SW 1271 (cell line): Measurements from ENCODE around the gene ACOT11.

Source experiments
- DNase-seq, 2 experiments: peaks; one replicate each; lab custom pipeline; 2025; lab: John Stamatoyannopoulos, UW

The ACOT11 gene

GRCh38 chr1:54645806-54646676, 98.0 kb downstream of the ACOT11 start:
- no peak for DNase-seq

DNA sequence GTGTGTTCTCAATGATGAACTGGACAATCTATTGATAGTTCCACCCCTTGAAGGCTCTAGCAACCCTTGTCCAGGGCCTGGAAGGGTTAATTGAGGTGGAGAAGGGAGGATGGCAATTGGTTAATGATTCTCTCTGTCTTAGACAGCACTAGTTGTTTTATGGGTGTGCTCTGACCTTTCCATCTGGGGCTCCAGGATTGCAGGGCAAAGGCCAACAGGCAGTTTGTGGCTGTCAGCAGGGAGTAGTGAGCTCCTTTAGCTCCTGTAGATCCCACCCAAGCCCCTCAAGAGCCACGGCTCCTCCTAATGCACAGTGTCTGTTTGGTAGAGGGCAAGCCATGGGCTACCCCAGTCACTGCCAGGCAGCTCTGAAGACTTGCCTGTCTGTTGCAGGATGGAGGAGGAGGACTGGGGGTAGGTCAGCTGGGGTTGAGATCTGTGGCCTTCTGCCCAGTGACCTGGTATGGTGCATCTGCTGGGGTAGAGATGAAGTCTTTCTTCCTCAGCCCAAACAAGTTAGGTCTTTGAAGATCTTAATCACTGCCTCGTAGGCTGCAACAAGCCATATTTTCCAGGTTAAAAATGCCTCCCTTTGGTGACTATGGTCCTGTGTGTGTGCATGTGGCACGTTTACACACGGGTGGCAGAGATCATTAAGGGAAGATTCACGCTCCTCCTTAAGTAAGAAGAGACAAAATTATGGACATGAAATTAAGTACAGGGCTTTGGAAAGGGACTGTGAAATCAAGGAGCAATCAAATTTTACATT, 101.3 kb downstream of the ACOT11 start:
- DNase-seq = no peak

DNA sequence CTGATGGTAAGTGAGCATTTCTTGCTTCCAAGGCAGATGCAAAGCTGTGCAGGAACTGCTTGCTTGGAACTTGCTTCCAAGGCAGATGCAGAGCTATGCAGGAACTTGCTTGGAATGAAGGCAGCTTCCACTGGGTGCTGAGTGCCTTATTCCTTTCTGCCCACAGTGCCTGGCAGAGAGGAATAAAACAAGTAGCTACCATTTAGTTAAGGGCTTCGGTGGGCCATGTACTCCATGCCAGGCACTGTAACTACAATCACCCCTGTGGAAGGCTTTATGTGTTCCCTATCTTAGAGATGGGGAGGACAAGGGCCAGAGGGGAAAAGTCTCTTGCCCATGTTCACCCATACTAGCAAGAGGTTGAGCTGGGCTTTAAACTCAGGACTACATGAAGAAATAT, 101.9 kb downstream of the ACOT11 start:
- no peak for DNase-seq

GRCh38 chr1:54650417-54650816, 102.4 kb downstream of the ACOT11 start:
- DNase-seq = no peak

DNA sequence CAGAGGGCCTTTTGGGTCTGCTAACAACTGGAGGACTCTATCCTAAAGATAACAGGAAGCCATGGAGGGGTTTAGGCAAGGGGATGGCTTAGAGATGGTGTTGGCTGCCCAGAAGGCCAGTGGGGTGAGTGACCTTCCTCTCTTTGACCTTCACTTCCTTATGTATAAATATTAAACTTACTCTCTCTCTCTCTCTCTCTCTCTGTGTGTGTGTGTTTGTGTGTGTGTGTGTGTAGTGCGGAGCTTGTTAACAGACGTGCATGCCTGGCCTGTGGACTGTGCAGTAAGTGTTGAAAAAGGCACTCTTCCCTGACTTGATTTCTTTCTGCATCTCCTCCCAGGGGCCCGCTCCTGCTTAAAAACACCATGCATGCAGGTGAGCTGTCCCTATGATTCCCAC, 103.6 kb downstream of the ACOT11 start:
- DNase-seq = no peak

GRCh38 chr1:54652168-54652567, 104.1 kb downstream of the ACOT11 start:
- DNase-seq = no peak

GRCh38 chr1:54653036-54653435, 105.0 kb downstream of the ACOT11 start:
- no peak for DNase-seq

- no peak for DNase-seq
Measured at GRCh38 chr1:54658164-54658913, 110.3 kb downstream of the ACOT11 start.
